Fibroblast of lung (primary cell): ENCODE measurements around the gene ARHGEF10L.

Source experiments
- EZH2 ChIP-seq: IDR thresholded peaks from 2 replicates; pipeline ENCODE4 v1.5.1; 2012; ENCODE audit warnings: low read length, control low read depth, mild to moderate bottlenecking; ENCODE audit errors: missing control alignments
- TF ChIP-seq, protein P1 (sequence below), 2 donors: IDR thresholded peaks in 1 of 2; conservative IDR thresholded peaks in 1 of 2; 1 replicate in 1 of 2; 2 replicates in 1 of 2; pipeline ENCODE4 v1.5.1; 2011 to 2012; ENCODE audit warnings: low read length in 2 of 2, control low read depth in 1 of 2, inconsistent platforms in 1 of 2, low read depth in 1 of 2, mild to moderate bottlenecking in 1 of 2

DNA sequence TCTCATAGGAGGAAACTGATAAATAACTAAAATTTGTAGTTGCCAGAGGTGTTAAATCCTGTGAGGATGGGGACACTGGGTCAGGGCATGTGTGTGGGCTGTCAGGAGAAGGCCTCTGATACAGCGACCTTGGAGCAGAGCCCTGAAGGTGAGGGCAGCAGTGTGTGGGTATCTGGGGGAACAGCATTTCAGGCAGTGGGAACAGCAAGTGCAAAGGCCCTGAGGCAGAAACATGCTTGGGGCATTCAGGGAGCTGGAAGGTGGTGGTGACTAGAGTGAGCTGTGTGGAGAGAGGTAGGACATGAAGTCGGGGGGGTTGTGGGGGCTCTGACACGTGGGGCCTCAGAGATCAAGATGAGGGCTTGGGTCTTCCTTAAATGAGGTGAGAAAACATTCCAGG is 30.7 kb downstream of the ARHGEF10L start:
- TF ChIP-seq, protein P1, sequence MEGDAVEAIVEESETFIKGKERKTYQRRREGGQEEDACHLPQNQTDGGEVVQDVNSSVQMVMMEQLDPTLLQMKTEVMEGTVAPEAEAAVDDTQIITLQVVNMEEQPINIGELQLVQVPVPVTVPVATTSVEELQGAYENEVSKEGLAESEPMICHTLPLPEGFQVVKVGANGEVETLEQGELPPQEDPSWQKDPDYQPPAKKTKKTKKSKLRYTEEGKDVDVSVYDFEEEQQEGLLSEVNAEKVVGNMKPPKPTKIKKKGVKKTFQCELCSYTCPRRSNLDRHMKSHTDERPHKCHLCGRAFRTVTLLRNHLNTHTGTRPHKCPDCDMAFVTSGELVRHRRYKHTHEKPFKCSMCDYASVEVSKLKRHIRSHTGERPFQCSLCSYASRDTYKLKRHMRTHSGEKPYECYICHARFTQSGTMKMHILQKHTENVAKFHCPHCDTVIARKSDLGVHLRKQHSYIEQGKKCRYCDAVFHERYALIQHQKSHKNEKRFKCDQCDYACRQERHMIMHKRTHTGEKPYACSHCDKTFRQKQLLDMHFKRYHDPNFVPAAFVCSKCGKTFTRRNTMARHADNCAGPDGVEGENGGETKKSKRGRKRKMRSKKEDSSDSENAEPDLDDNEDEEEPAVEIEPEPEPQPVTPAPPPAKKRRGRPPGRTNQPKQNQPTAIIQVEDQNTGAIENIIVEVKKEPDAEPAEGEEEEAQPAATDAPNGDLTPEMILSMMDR (conservative IDR thresholded peaks at IDR 0.05 in 1 of 2, IDR thresholded peaks at IDR 0.05 in 1 of 2; ENCODE audit: low read depth in 1 of 2, low read length in 2 of 2), result no peak
- no peak for TF ChIP-seq EZH2
